HG03342 (cell line): ENCODE data around the gene RFWD3.

Experiments
- ATAC-seq: cut with Tn5 transposase; IDR thresholded peaks from one replicate; pipeline ENCODE4 v1.9.1; 2021; ENCODE audit warnings: mild to moderate bottlenecking, moderate library complexity; ENCODE audit not compliant: unreplicated experiment

RFWD3 gene

GRCh38 chr16:74623214-74623838 lies 43.4 kb downstream of the RFWD3 start:
- ATAC-seq, result no peak

- ATAC-seq, result no peak
Observed at GRCh38 chr16:74622005-74622404, 44.7 kb downstream of the RFWD3 start.

- ATAC-seq, result no peak
Observed at GRCh38 chr16:74617206-74617788, 49.4 kb downstream of the RFWD3 start.

- ATAC-seq, result no peak
Observed at GRCh38 chr16:74611721-74612120, 55.0 kb downstream of the RFWD3 start.

DNA sequence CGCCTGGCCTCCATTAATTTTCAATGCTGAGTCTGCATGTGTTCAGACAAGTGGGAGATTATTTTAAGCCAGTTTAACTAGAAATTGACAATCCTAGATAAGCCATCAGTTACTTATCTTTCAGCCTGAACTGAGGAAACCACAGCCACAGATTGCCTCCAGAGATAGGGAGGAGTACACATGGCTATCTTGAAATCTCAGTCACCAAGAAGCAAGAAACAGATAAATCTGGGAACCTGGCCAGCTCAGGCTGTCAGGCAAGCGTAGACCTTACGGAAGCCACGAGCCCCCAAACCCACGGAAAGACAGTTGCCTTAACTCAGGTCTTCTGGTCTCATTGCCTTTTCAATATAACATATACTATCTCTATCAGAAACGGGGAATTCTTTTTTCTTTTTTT lies 57.7 kb downstream of the RFWD3 start:
- no peak for ATAC-seq

DNA sequence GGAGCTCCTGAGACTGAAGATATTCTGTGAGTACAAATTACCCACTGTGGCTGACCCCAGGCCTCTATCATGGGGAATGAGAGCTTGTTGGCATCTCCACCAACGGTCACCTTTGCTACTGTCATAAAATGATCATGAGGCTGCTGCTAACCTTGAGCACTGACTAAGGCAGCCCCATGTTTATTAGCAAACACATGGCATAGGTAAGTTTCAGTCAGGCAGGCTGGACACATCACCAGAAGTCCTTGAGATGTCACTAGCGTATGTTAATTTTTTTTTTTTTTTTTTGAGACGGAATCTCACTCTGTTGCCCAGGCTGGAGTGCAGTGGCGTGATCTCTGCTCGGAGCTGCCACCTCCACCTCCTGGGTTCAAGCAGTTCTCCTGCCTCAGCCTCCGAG lies 58.3 kb downstream of the RFWD3 start:
- no peak for ATAC-seq

GRCh38 chr16:74607962-74608356 lies 58.7 kb downstream of the RFWD3 start:
- no peak for ATAC-seq

- peak; percentile 29 for ATAC-seq
Observed at GRCh38 chr16:74607310-74607961, 59.2 kb downstream of the RFWD3 start.

DNA sequence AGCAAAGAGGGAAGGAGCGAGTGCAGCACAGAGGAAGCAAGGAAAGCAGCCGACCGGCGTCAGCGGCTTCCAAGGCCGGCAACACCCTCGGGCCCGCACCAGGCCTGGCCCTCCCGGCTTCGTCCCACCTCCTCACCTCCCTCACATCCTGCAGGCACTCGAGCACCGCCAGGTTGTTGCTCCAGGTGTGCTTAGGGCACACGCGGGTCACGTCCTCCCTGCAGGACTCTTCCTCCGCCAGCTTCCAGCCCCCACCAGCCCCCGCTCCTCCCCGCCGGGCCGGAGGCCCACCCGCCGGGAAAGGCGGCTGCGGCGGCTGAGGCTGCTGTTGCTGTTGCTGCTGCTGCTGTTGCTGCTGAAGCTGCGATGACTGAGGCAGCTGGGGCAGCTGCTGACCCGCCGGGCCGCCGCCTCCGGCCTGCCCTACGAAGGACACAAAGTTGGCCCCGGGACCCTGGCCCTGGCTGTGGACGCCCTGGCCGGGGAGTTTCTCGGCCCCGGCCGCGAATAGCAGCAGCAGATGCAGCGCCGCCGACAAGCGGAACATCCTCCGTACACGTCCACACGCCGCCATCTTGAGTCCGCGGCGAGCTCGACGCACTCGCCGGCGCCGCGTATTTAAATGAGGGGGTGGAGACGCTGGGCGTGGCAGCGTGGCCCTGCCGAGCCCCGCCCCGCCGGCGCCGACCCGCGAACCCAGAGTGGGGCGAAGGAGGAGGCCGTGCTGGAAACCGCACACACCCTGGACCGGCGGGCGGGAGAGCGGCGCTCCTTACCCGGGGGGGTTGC lies 60.0 kb downstream of the RFWD3 start, which contains the start of gene GLG1:
GLG1 (minus strand) TSS at position 594 of the 789 bp plus-strand sequence; CDS start at position 574, 20 bp downstream.
- ATAC-seq, result peak; percentile 95

DNA sequence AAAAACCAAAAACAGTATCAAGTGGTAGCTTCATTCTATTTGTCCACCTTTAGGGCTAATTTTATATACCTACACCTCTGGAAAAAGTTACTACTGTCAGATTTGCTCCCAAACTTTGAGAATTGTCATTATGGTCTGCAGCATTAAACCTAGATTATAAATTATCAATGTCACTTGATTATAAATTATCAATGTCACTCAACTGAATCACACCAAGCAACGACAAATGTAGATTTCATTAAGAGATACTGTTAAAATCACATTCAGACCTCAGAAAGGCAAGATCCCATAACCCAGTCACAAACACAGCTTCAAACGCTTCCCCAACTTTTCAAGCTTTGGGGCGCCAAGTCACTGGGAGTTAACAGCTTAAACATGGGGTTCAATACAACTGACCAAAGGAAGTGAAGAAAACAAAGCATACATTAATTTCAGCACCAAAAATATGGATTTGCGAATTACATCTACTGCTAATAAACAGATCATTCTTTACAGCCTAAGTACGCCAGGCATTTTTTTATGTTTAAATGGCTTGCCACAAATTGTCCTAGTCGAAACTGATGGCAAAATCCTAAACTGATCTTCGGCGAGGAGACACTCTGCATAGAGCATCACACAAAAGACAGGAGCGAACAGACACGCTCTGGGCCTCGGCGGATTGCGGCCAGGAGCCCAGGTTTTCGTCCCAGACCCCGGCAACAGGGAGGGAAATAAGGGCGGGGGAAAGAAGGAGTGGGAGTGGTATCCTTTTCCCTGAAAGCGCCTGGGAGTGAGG lies 60.7 kb downstream of the RFWD3 start:
- peak; percentile 2 for ATAC-seq

DNA sequence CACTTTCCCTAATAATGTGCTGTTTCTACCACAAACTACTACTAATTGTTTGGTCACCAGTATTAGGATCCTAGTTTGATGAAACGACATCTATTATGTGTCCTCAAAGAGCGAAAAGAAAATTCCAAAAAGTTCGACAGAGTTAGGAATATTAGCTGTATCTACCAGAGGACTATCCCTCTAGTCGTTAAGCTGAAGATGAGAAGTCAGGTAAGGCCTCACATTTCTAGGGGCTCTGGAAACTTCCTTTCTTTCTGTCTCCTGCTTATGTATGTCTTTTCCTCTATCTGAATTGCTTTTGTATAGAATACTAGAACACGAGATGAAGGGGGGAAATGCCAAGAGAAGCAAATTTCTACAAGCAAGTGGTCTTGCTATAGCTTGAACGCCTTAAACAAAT lies 61.3 kb downstream of the RFWD3 start:
- ATAC-seq, result no peak

GRCh38 chr16:74603848-74604247 lies 62.8 kb downstream of the RFWD3 start:
- ATAC-seq, result no peak

- peak; percentile 63 for ATAC-seq
Observed at GRCh38 chr16:74601126-74601871, 65.4 kb downstream of the RFWD3 start.

GRCh38 chr16:74596586-74596985 lies 70.1 kb downstream of the RFWD3 start:
- no peak for ATAC-seq

- ATAC-seq, result no peak
Observed at GRCh38 chr16:74592847-74593246, 73.8 kb downstream of the RFWD3 start.

DNA sequence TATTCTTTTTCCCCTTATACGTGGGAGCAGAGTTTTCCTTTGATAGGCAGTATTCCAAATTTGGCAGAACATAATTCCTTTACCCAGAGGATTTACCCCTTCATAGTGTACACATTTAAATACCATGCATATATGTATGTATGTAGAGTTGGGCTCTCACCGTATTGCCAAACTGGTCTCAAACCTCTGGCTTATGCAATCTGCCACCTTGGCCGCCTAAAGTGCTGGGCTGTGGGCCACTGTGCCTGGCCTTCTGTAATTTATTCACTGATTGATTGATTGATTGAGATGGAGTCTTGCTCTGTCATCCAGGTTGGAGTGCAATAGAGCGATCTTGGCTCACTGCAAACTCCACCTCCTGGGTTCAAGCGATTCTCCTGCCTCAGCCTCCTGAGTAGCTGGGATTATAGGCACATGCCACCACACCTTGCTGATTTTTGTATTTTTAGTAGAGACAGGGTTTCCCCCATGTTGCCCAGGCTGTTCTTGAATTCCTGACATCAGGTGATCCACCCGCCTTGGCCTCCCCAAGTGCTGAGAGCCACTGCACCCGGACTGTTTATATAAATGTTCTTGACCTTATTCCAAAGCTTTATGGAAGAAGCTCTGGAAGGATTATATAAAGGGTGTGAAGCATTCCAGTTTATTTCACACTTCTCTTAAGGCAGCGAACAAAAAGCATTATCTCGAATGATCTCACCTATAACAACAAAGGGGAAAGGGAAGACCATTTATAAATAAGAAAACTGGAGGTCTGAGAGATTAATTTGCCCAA lies 74.6 kb downstream of the RFWD3 start:
- ATAC-seq, result no peak

- no peak for ATAC-seq
Observed at GRCh38 chr16:74586948-74587347, 79.7 kb downstream of the RFWD3 start.

DNA sequence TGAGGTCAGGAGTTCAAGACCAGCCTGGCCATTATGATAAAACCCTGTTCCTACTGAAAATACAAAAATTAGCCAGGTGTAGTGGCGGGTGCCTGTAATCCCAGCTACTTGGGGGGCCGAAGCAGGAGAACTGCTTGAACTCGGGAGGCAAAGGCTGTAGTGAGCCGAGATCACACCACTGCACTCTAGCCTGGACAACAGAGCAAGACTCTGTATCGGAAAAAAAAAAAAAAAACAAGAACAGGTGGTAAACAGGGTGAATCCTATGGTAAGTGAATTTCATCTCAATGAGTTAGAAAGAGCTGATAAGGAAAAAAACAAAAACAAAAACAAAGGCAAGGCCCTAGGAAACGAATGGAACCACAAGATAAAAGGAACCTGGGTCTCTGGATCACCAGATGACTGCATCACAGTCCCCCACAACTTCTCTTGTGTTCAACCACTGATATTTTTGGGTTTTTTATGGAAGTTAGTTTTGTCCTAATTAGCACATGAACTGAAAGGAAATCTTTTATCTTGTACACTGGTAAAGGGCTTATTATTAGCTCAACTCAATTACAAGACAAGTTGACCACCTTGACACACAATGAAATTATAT lies 80.7 kb downstream of the RFWD3 start:
- no peak for ATAC-seq
